VCaP (cell line): ENCODE data around the gene PRRX1.

ENCODE experiments used
- H3K27ac ChIP-seq: fragments of 450-650 bp; 2 replicates; pipeline ENCODE4 v1.5.1; 2017
- CTCF ChIP-seq: fragments of 450-650 bp; conservative IDR thresholded peaks from 2 replicates; pipeline ENCODE4 v1.5.1; 2017; ENCODE audit warnings: mild to moderate bottlenecking, moderate library complexity

Gene PRRX1

GRCh38 chr1:170666541-170667254 lies 2.8 kb downstream of the PRRX1 start:
- TF ChIP-seq CTCF, result no peak
- H3K27ac ChIP-seq, result no peak overlapping the region

GRCh38 chr1:170668209-170669106 lies 4.5 kb downstream of the PRRX1 start:
- no peak overlapping the region for H3K27ac ChIP-seq
- TF ChIP-seq CTCF, result no peak

- no peak overlapping the region for H3K27ac ChIP-seq
- no peak for TF ChIP-seq CTCF
Observed at GRCh38 chr1:170669107-170669445, 5.1 kb downstream of the PRRX1 start.

GRCh38 chr1:170669586-170670530 lies 5.9 kb downstream of the PRRX1 start:
- TF ChIP-seq CTCF, result no peak
- H3K27ac ChIP-seq, result no peak overlapping the region

- no peak overlapping the region for H3K27ac ChIP-seq
- no peak for TF ChIP-seq CTCF
Observed at GRCh38 chr1:170670802-170671628, 7.1 kb downstream of the PRRX1 start.

GRCh38 chr1:170671629-170671963 lies 7.7 kb downstream of the PRRX1 start:
- no peak for TF ChIP-seq CTCF
- no peak overlapping the region for H3K27ac ChIP-seq
